HG03439 (cell line): ENCODE results near the gene CRYBA1.

ENCODE experiments used
- ATAC-seq: cut with Tn5 transposase; IDR thresholded peaks from one replicate; pipeline ENCODE4 v1.9.1; 2021; ENCODE audit warnings: mild to moderate bottlenecking, moderate library complexity; ENCODE audit not compliant: unreplicated experiment

Gene CRYBA1

GRCh38 chr17:29278692-29279091 is 32.0 kb downstream of the CRYBA1 start:
- no peak for ATAC-seq

GRCh38 chr17:29279397-29280070 is 32.9 kb downstream of the CRYBA1 start:
- no peak for ATAC-seq

DNA sequence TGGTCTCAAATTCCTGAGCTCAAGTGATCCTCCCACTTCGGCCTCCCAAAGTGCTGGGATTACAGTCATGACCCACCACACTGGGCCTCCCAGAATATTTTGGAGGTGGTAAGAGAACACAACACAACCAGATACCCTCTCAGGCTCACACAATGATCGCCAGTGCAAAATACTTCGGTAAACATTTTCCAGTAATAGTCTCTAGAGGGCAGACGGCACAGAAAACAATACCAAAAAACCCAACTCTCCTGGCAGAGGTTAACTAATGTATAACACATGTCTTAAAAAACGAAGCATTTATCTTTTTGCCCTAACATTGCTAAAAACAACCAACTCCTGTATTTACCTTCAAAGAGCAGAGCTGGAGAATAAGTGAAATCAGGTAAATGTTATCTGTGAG is 36.8 kb downstream of the CRYBA1 start:
- ATAC-seq, result no peak

DNA sequence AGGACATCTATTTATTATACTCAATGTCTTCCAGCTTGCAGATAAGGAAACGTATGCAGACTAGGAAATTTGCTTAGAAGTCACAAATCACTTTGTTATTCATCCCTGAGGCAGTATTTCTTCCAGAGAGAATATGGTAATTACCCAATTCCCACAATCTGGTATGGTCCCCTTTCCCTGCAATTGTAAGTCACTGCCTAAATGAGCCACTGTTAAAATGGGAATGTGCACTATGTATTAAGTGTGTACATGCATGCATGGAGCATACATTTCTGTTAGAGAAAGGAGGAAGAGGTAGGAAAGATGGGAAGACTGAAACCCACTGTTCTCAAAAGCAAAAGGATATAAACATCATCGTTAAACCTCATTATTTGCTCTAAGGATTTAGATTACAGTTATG is 37.3 kb downstream of the CRYBA1 start:
- no peak for ATAC-seq

DNA sequence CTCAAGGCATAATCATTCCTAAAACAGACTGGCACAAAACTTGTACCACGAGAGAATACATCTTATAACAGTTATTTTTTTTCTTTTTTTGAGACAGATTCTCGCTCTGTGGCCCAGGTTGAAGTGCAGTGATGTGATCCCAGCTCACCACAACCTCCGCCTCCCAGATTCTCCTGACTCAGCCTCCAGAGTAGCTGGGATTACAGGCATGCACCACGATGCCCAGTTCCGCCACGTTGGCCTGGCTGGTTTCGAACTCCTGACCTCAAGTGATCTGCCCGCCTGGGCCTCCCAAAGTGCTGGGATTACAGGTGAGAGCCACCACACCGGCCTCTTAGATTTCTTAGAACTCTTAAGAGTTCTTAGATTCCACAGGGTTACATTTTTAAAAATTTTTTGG is 43.2 kb downstream of the CRYBA1 start:
- ATAC-seq, result no peak

DNA sequence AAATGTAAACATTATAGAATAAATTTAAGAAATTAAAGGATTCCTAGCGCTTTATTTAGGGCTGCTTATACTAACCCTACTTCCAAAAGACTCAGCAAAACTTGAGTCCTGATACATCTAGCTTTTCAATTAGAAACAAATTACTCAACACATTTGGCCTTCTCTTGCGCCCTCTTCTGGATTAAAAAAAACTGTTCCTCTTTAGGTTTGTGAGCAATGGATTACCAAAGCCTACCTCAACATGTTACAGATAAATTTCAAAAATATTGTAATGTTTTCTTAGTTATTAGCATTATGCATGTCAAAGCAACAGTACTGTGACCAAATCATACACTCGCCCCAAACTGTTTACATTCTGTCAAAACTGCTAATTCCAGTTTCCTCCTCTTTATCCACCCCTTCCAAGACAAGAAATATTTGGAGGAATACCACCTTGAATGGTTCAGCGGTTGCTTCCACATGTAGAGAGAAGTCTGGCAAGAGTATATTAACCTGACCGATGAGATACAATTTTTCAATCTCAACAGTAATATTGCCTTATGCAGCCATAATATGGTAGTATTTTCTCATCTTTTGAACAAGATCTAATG is 44.6 kb downstream of the CRYBA1 start:
- no peak for ATAC-seq

- ATAC-seq, result no peak
Observed at GRCh38 chr17:29292071-29292991, 45.7 kb downstream of the CRYBA1 start.

DNA sequence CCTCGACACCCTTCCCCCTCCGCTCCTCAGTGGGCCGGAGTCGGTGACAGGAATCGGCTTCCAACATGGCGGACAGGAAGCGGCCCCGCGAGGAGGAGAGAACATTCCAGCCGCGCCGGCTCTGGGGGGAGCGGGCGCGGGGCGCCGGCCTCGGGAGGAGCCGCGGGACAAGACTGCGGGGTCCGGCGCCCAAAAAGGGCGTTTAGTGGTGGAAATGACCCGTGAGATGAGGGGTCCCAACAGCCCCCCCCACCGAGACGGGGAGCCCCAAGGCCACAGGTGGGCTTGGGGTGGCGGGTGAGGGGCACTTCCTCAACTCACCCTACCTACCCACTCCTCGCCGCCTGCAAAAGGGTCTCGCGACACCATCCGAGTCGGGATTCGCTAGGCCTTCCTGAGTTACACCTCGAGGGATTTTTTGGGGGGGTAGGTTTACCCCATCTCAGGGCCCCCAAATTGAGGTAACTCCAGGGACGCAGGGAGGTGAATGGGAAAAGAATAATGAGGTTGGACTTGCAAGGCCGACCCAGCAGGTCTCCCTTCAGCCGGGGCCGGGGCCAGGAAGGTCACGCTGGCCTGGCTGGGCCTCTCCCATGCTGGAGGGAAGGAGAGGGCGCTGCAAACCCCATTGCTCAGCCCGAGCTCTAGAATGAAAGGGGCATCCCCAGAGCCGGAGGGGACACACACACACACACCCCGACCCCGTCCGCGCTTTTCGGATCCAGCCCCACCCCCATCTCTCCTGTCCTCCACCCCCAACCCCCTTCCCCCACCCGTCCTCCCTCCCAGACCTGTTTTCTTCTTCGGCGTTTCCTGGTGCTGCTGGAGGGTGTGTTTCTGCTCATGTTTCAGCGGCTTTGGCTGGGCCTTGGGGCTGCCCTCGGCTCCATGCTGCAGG is 46.6 kb downstream of the CRYBA1 start:
- no peak for ATAC-seq

DNA sequence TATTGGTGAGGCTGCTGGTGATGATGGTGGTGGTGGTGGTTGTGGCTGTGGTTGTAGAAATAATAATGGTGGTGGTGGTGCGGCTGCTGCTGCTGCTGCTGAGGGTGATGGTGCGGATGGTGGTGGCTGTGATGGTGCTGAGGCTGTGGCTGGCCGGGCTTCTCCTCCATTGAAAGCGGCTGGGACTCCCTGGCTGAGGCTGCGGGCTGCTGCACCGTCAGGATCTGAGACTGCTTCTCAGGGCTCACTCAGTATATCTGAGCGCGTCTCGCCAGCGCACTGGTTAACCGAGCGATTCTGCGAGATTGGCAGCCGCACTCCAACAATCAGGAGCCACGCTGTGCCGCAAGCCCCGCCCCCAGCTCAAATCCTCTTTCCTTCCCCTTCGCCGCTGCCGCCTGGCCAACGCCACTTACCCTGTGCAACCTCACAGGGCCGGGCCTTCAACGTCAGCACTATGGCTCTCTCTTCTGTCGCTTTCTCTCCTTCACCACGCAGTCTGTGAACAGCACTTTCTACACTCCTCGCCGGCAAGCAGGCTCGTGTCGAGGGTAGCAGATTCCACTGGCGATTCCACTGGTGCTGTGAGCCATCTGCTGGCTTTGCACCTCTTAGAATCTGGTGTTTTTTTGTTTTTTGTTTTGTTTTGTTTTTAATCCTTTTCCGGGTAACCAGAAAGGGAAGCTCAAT is 47.4 kb downstream of the CRYBA1 start, which contains the start of gene NUFIP2:
NUFIP2 (minus strand) TSS at position 259 of the 690 bp plus-strand sequence; CDS start at position 170, 89 bp downstream.
- peak; percentile 84 for ATAC-seq

GRCh38 chr17:29294580-29294900 is 47.9 kb downstream of the CRYBA1 start:
- ATAC-seq, result no peak

DNA sequence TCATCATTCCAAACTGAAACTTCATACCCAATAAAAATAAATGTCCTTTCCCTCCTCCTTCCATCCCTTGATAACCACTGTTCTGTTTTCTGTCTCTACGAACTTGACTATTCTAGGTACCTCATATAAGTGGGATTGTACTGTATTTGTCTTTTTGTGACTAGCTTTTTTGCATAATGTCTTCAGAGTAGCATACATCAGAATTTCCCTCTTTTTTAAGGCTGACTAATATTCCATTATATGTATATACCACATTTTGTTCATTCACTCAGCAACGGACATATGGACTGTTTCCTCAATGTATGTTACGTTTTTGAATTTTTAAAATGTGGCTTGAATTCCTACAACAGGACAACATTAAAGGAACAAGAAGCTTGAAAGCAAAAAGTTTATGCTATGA is 48.8 kb downstream of the CRYBA1 start:
- no peak for ATAC-seq

DNA sequence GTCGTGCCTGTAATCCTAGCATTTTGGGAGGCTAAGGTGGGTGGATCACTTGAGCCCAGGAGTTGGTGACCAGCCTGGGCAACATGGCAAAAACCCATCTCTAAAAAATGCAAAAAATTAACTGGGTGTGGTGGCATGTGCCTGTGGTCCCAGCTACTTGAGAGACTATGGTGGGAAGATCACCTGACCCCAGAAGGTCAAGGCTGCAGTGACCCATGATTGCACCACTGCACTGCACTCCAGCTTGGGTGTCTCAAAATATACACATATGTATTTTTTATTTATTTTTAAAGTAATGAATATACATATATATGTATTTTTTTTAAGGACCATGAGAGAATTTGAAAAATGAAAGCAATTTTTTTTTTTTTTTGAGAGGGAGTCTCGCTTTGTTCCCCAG is 52.4 kb downstream of the CRYBA1 start:
- ATAC-seq, result no peak

GRCh38 chr17:29303386-29303785 is 56.7 kb downstream of the CRYBA1 start:
- no peak for ATAC-seq
